Activated naive CD4-positive, alpha-beta T cell treated with anti-CD3 and anti-CD28 coated beads, Interleukin-2, amount 10 ng/mL, durations not matched to agents 7 days and 5 days (primary cell): Measurements from ENCODE around the gene CBX5.
"Not testable (repeated sequence)": the region's sequence is repeated elsewhere in the genome, so short reads cannot be mapped to it uniquely, and the experiment has no call there.

ENCODE experiments used
- CTCF ChIA-PET: fragments of 350-600 bp; sonication (Branson Sonifier 250); formaldehyde crosslinking; loops from one replicate; lab custom pipeline; 2021; ENCODE audit warnings: antibody characterized with exemption; lab: Charles Lee
- DNase-seq: peaks from one replicate; pipeline ENCODE4 v3.0.0-alpha.2; 2020
- H3K27ac Mint-ChIP-seq: one replicate; pipeline ENCODE4 v1.8.0; 2021; ENCODE audit warnings: mild to moderate bottlenecking, moderate library complexity, mixed read lengths
- H3K27me3 Mint-ChIP-seq: one replicate; pipeline ENCODE4 v1.8.0; 2021; ENCODE audit warnings: mild to moderate bottlenecking, mixed read lengths
- H3K36me3 Mint-ChIP-seq: one replicate; pipeline ENCODE4 v1.8.0; 2021; ENCODE audit warnings: mixed read lengths
- H3K4me1 Mint-ChIP-seq: one replicate; pipeline ENCODE4 v1.8.0; 2021; ENCODE audit warnings: mixed read lengths
- H3K4me3 Mint-ChIP-seq: one replicate; pipeline ENCODE4 v1.8.0; 2021; ENCODE audit warnings: mild to moderate bottlenecking, moderate library complexity, mixed read lengths
- H3K9me3 Mint-ChIP-seq: one replicate; pipeline ENCODE4 v1.8.0; 2021; ENCODE audit warnings: mixed read lengths

Gene CBX5

GRCh38 chr12:54191126-54191525 lies 88.8 kb downstream of the CBX5 start:
- no peak for DNase-seq
- H3K4me3 Mint-ChIP-seq: no peak overlapping the region
- peaks cover 61% of the 10 kb centered on the region for H3K27me3 Mint-ChIP-seq
- no peaks in the 10 kb centered on the region for H3K9me3 Mint-ChIP-seq
- H3K36me3 Mint-ChIP-seq: peaks cover 6% of the 10 kb centered on the region
- H3K27ac Mint-ChIP-seq: no peak overlapping the region
- CTCF ChIA-PET: interaction anchor here (0.9 to 8.0 kb wide), 20 partner anchors 10 to 187 kb away, joined by 3 to 93 read pairs (median 6); partner anchors contain the start of genes HOXC5, HOXC6 and HOXC8
- H3K4me1 Mint-ChIP-seq: peaks cover 20% of the 10 kb centered on the region

- Mint-ChIP-seq H3K27ac (no peak overlapping the region), H3K4me1 (peaks cover 22% of the 10 kb centered on the region), H3K9me3 (no peaks in the 10 kb centered on the region), H3K27me3 (peaks cover 42% of the 10 kb centered on the region), H3K36me3 (peaks cover 9% of the 10 kb centered on the region), H3K4me3 (peak overlapping the region; percentile 82)
- CTCF ChIA-PET: interaction anchor here (1.2 to 8.0 kb wide), 10 partner anchors 9 to 185 kb away, joined by 3 to 93 read pairs (median 8); partner anchors contain the start of genes HOXC5 and HOXC8
- no peak for DNase-seq
Observed at GRCh38 chr12:54189198-54189539, 90.8 kb downstream of the CBX5 start.

- peaks cover 22% of the 10 kb centered on the region for H3K4me1 Mint-ChIP-seq
- H3K4me3 Mint-ChIP-seq: peak overlapping the region; percentile 70
- no peak overlapping the region for H3K27ac Mint-ChIP-seq
- peaks cover 21% of the 10 kb centered on the region for H3K27me3 Mint-ChIP-seq
- H3K9me3 Mint-ChIP-seq: no peaks in the 10 kb centered on the region
- H3K36me3 Mint-ChIP-seq: peaks cover 9% of the 10 kb centered on the region
- DNase-seq: no peak
- CTCF ChIA-PET: interaction anchor here (1.0 to 3.7 kb wide), 2 partner anchors 27 to 154 kb away, joined by 3 to 24 read pairs; partner anchors contain the start of gene HOXC5
Observed at GRCh38 chr12:54187075-54187474, 92.8 kb downstream of the CBX5 start.

GRCh38 chr12:54185919-54186318 lies 94.0 kb downstream of the CBX5 start:
- H3K27ac Mint-ChIP-seq: no peak overlapping the region
- no peaks in the 10 kb centered on the region for H3K9me3 Mint-ChIP-seq
- H3K4me3 Mint-ChIP-seq: no peak overlapping the region
- no peak for DNase-seq
- H3K36me3 Mint-ChIP-seq: peaks cover 12% of the 10 kb centered on the region
- H3K27me3 Mint-ChIP-seq: peaks cover 9% of the 10 kb centered on the region
- CTCF ChIA-PET: interaction anchor here (0.8 to 1.0 kb wide), 2 partner anchors 15 to 201 kb away, joined by 3 to 4 read pairs; partner anchors contain the start of gene HOXC10
- peaks cover 22% of the 10 kb centered on the region for H3K4me1 Mint-ChIP-seq

- H3K36me3 Mint-ChIP-seq: peaks cover 12% of the 10 kb centered on the region
- peaks cover 22% of the 10 kb centered on the region for H3K4me1 Mint-ChIP-seq
- H3K27ac Mint-ChIP-seq, DNase-seq, H3K9me3 Mint-ChIP-seq, H3K27me3 Mint-ChIP-seq, H3K4me3 Mint-ChIP-seq: not testable (repeated sequence)
- CTCF ChIA-PET: interaction anchor here (0.8 to 1.4 kb wide), 4 partner anchors 16 to 200 kb away, joined by 3 to 4 read pairs (median 4); partner anchors contain the start of genes HOXC10 and HOXC5
Observed at GRCh38 chr12:54185297-54185696, 94.6 kb downstream of the CBX5 start.

- Mint-ChIP-seq H3K36me3 (peaks cover 15% of the 10 kb centered on the region), H3K4me3 (no peak overlapping the region), H3K27ac (no peak overlapping the region), H3K9me3 (no peaks in the 10 kb centered on the region), H3K4me1 (peaks cover 20% of the 10 kb centered on the region), H3K27me3 (no peaks in the 10 kb centered on the region)
- CTCF ChIA-PET: interaction anchor here (1.1 to 1.4 kb wide), 3 partner anchors 30 to 151 kb away, joined by 3 to 4 read pairs (median 3); partner anchors contain the start of gene HOXC5
- no peak for DNase-seq
Observed at GRCh38 chr12:54184024-54184805, 95.7 kb downstream of the CBX5 start.

- H3K27ac Mint-ChIP-seq: no peak overlapping the region
- peaks cover 10% of the 10 kb centered on the region for H3K27me3 Mint-ChIP-seq
- H3K9me3 Mint-ChIP-seq: no peaks in the 10 kb centered on the region
- no peak for DNase-seq
- H3K4me3 Mint-ChIP-seq: no peak overlapping the region
- H3K4me1 Mint-ChIP-seq: peaks cover 13% of the 10 kb centered on the region
- CTCF ChIA-PET: no interaction called here
- H3K36me3 Mint-ChIP-seq: peaks cover 15% of the 10 kb centered on the region
Observed at GRCh38 chr12:54182981-54183380, 96.9 kb downstream of the CBX5 start.

GRCh38 chr12:54182086-54182485 lies 97.8 kb downstream of the CBX5 start:
- H3K4me1 Mint-ChIP-seq: peaks cover 4% of the 10 kb centered on the region
- no peak overlapping the region for H3K4me3 Mint-ChIP-seq
- peaks cover 10% of the 10 kb centered on the region for H3K27me3 Mint-ChIP-seq
- peaks cover 13% of the 10 kb centered on the region for H3K36me3 Mint-ChIP-seq
- H3K9me3 Mint-ChIP-seq: no peaks in the 10 kb centered on the region
- H3K27ac Mint-ChIP-seq: no peak overlapping the region
- CTCF ChIA-PET: no interaction called here
- DNase-seq: no peak
